Effector CD4-positive, alpha-beta T cell (primary cell): ENCODE data around the gene PIRT.

ENCODE experiments used
- DNase-seq: peaks from one replicate; pipeline ENCODE4 v3.0.0-alpha.2; 2020

PIRT gene

GRCh38 chr17:10815319-10815718 is 22.6 kb downstream of the PIRT start:
- DNase-seq: no peak

DNA sequence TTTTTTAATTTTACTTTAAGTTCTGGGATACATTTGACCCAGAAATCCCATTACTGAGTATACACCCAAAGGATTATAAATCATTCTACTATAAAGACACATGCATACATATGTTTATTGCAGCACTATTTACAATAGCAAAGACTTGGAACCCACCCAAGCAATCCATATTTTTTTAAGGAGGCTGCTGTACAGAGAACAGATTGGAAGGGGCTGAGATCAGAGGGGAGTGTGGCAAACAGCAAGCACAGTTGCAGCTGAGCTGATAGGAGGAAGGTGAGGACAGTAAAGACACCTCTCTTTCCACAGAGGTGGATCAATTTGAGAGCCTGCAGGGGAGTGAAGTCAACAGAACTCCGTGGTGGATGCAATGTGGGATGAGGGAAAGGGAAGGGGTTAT is 23.8 kb downstream of the PIRT start:
- no peak for DNase-seq

- DNase-seq: no peak
Observed at GRCh38 chr17:10812674-10813073, 25.2 kb downstream of the PIRT start.

- no peak for DNase-seq
Observed at GRCh38 chr17:10809605-10810004, 28.3 kb downstream of the PIRT start.

- DNase-seq: no peak
Observed at GRCh38 chr17:10807704-10808128, 30.2 kb downstream of the PIRT start.

GRCh38 chr17:10806545-10807262 is 31.2 kb downstream of the PIRT start:
- no peak for DNase-seq

DNA sequence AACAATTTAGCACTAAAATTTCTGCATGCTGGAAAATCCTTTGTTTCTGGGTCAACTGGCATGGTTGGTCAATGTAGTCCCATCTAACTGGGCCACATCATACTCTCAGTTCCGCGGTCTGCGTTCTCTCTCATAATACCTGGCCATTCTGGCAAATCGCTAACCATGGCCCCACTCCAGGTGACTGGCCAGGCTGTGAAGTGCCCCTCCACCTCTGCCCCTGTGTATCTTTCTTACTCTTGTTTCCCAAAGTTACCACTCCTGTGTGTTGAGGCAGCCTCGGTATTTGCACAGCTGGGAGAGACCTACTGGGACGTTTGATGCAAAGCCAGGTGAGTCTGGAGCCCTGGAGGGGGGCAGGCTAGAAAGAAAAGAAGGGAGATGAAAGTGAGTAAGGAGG is 32.0 kb downstream of the PIRT start:
- DNase-seq: no peak

DNA sequence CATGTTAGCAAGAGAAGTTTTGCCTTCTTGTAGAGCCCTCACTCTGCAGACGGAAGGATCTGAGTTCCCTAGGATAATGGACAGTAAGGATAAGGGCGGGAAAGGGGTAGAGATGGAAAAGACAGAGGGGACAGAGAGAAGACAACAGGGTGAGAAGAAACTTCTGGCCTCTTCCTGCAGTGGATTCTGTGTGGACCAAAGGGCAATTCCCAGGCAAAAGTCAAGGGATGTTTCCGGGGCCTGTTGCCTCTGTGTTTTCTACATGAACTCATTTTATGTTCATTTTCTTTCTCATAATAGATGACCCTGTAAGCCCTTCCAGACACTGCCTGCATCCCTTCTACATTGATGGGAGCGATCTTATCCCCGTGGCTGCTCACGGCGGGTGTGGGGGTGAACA is 33.3 kb downstream of the PIRT start:
- DNase-seq: no peak

DNA sequence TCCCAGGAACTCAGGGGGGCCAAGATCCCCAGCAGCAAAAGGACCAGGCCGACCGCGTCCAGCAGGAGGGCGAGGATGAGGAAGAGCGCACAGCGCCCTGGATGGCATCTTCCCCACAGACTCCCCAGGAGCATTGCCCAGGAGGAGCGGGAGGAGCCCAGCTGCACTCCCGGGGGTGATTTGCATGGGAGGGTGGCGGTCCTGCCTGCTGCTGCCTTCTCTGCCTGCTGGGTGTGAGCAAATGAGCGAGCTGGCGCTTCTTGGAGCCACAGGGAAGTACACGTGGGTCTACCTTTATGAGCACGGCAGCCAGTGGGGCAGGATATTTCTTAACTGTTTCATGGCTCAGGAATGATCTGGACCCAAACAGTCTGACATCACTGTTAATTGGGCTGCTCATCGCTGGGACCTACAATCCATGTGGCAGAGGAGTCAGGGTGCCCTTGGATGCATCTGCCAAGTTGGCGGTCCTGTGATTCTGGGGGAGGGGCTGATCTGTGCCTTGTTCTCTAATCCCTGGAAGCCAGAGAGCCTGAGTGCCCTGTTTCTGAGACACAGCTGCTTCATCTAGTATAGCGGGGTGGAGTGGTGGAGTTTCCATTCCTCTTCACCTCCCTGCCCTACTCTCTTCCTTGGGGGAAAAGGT is 33.9 kb downstream of the PIRT start, which contains the start of gene TMEM238L:
Gene TMEM238L, minus strand, starts transcription at position 270 of the 646 bp plus-strand sequence. Its CDS starts 136 bp downstream, at position 134.
- no peak for DNase-seq

GRCh38 chr17:10803350-10803749 is 34.5 kb downstream of the PIRT start:
- DNase-seq: no peak

- no peak for DNase-seq
Observed at GRCh38 chr17:10802496-10803284, 35.2 kb downstream of the PIRT start.

GRCh38 chr17:10799407-10799806 is 38.5 kb downstream of the PIRT start:
- no peak for DNase-seq

DNA sequence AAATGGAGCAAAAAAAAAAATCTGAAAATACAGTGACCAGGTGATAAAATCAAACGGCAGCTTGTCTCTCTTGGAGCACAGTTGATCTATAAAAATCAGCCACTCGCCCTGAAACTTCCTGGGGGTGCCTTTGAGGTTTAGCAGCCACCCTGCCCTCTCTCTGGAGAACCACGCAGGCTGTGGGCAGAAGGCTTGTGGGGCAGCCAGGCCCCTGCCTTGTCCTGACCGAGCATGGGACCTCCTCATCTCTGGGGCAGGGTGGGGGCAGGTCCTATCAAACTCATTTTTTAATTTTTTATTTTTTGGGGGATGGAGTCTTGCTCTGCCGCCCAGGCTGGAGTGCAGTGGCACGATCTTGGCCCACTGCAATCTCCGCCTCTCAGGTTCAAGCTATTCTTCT is 39.0 kb downstream of the PIRT start:
- no peak for DNase-seq

DNA sequence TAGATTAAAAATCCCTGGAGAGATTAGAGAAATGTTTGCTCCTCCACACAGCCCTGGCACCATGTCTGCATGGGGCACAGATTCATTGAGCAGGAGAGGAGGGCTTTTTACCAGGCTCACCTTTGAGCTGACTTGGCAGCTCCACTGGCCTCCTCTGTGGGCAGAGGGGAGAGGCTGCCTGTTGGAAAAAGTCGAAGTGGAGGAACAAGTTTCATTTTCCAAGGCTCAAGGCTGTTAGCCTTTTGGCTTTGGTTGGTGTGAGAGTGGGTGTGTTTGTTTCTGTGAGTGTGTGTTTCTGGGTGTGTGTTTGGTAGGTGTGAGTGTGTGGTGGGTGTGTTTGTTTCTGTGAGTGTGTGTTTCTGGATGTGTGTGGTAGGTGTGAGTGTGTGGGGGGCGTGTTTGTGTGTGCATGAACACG is 39.5 kb downstream of the PIRT start:
- DNase-seq: no peak

DNA sequence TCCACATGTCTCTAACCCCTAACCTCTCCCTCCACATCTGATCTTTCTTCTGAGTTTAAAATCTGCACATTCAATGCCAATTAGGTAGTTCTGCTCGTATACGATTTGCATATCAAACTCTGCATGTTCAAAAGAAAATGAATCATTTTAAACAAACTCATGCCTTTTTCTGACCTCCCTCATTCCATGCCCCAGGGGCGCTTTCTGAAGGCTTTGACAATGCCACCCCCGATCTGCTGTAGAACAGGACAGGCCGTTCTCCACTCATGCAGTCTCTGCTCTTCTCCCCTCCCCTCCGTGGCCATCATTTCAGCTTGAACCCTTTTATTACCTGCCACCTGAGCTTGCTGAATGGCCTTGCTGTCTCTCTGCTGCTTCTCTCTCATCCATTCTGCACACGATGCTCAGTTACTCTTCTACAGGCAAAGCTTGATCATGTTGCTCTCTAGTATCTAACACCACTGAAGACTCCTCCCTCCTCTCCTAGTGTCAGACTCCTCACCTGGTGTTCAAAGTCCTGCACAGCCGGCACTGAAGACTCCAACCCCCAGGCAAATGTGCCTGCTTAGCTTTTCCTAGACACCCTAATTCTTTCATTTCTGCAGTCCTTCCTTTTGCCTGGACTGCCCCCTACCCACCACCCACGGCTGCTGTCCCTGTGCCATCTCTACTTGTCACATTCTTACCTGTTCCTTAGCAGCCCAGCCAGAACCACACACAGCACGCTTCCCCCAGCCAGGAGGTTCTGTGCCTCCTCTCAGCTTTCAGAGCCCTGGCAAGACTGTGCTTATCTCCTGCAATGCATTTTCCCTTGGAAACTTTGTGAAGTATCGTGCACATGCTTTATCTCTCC is 40.2 kb downstream of the PIRT start:
- DNase-seq: no peak

DNA sequence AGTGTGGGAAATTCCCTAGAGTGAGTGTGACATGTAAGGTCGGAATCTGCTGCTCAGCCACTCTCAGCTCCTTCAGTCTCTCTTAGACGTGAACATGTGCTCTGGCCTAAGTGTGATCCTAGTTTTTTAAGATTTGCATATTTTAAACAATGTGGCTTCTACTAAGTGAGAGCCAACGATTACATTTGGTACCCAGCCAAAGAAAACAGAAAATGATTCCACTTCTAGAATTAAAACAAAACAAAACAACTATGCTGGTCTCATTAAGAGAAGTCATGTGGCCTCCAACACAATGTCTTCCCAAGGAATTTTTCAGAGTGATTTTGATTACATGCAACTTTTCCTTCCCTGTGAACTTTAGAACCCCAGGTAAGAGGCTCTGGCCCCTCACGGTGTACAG is 44.1 kb downstream of the PIRT start:
- DNase-seq: no peak

- no peak for DNase-seq
Observed at GRCh38 chr17:10793256-10793655, 44.6 kb downstream of the PIRT start.

DNA sequence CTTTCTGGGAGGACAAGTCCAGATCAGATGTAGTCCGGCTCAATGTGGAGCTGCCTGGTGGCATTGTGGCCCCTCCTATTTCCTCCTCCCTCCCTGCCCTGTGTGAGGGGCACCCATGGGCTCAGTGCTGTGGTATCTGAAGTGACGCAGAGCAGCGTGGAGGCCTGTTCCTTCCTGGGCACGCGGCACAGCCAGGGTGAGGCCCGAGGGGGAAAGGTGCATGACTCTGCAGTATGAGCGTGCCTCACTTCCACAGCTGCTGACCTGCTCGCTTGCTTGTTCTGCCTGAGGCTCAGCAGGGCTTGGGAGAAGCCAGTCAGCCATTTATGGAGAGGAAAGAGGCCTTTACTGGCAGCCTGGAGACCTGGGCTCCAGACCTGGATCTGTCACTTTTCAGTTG is 45.7 kb downstream of the PIRT start:
- no peak for DNase-seq

DNA sequence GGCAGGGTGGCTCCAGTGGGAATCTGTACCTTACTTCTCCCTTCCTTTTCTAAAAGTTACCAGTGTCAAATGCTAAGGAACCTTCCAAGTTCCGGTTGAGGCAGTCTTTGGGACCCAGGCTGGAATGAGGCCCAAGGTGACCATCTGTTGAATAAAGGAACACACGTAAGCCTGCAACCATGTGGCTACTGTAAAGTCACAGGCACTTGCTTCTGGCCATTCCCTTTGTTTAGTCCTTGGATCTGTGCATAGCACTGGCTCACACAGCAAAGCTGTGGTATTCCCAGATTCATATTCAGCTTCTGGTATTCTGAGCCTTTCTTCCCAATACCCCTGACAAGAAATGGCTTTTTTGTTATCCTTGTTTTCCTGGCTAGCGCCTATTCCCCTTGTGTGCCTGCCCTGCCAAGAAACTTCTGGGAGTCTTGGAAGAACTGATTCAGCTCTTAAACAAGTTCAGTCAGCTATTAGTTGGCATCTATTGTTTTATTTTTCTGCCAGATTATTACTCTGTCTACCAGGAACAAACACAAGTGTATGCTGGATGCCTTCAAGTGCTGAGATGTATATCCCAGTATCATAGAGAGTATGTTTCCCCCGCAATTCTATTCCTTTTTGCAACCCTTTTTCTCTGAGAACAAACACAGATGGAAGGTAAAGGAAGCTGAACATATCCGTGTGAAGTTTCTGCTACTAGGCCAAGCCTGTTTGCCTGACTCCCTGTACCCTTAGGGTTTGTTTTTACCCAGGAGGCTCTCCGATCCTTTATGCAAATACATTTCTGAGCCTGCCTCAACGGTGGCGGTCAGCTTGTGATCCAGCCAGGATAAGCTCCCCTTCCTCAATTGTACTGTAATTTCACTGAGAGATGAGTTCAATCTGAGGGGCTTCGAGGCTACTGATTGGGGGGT is 47.1 kb downstream of the PIRT start:
- DNase-seq: no peak

GRCh38 chr17:10789694-10790271 is 48.1 kb downstream of the PIRT start:
- DNase-seq: no peak
